ENCODE data around the gene RPS6KA5. TPM values are rescaled to one million over a fixed set of nuclear protein-coding genes. Genes with fewer than 3 reads are reported as not detected.

Gene RPS6KA5
- total RNA-seq: 3.6 and 10.6 TPM in 2 replicates

DNA sequence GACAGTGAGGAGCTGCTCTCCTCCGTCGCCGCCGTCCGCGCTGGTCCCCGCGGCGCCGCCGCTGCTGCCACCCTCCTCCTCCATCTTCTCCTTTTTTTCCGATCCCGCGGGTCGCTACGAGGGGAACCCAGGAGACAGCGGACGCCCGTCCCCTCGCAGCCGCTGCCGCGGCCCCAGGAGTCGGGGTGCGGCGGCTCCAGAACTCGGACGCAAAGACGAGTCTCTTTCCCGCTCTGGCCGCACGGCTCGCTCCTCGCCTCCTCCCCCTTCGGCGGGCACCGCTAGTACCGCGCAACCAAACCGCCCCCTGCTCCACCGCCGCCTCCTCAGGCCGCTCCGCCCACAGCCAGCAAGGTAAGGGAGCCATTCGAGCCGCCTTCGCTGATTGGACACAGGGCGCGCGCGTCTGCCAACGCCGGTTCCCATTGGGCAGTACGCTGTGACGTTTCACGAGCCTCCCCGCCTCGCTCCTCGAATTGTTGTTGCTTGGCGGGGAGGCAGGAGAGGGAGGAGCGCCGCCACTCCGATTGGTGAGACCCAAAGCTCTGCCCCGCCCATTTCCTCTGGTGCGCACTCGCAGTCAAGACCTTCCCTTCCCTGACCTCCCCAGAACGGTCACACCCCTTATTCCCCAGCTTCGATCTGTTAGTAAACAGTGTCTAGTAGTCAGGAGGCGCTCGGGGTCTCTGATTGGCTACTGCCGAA lies at the start of gene RPS6KA5:
RPS6KA5 (minus strand) TSS at position 291 of the 705 bp plus-strand sequence; CDS start at position 84, 207 bp downstream.

DNA sequence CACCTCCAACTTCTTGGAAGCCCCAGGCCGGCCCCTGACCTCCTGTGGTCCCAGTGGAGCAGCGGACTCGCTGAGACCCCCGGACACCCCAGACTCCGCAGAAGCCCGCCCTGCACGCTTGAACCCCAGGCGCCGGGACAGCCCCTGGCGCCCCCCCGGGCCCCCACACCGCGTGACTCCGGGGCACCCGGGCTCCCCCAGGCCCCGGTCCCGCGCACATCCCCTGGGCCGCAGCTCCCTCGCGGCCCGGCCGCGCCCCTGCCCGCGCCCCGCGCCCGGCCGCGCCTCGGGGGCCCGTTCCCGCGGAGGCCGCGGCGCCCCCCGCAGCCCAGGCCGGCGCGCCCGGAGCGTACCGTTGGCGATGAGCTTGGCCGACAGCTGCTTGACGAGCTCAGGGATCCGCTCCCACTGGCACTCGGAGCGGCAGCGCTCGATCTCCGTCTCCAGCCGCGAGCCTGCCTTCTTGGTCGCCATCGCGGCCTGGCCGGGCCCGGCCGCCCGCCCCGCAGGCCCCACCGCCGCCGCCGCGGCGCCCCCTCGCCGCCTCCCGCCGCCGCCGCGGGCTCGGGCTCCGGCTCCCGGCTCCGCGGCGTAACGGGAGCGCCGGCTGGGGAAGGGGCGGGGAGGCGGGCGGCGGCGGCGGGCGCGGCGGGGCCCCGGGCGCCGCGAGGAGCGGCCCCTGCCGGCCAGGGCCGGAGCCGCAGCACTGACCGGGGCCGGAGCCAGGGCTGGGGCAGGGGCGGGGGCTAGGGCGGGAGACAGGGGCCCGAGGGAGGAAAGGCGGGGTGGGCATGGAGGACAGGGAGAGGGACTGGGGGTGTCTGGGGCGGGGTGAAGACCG lies 244.4 kb downstream of the RPS6KA5 start, which contains the start of gene TTC7B:
TTC7B (minus strand) TSS at position 609 of the 841 bp plus-strand sequence; CDS start at position 474, 135 bp downstream.

Other genes starting within 250 kb of the RPS6KA5 start
- gene TTC7B, start 244.2 kb downstream of the RPS6KA5 start, total RNA-seq: 11.7 and 19.8 TPM in 2 replicates
- gene DGLUCY, start 53.4 kb upstream of the RPS6KA5 start, total RNA-seq: 31.2 and 51.5 TPM in 2 replicates
- gene GPR68, start 184.1 kb upstream of the RPS6KA5 start, total RNA-seq: 0.61 and 0.65 TPM in 2 replicates